NCI-H2107 treated with DMSO at 0.1 percent for 48 hours (cell line): Measurements from ENCODE around the gene APOM.

Experiments
- DNase-seq: peaks from one replicate; lab custom pipeline; 2025; ENCODE audit not compliant: unreplicated experiment; lab: John Stamatoyannopoulos, UW

The APOM gene

GRCh38 chr6:31702819-31703716, 47.4 kb downstream of the APOM start, which contains the start of gene ABHD16A:
Gene ABHD16A (minus strand): TSS chr6:31703324. CDS start chr6:31703281, 43 bp downstream.
- DNase-seq: peak; percentile 82

DNA sequence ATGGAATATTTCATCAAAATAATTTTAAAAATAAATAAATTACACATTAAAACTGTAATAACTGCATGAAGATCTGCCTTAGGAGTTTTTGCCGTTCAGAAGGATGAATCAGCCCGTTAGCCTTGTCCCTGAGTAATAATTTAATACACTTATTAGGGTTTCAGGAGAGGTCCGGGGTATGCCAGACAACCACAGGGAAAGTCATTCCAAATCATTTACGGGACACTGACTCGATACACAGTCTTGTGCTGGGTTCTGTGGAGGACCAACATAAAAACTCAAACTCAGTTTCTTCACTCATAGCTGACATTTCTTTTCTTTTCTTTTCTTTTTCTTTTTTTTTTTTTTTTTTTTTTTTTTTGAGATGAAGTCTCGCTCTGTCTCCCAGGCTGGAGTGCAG, 50.2 kb downstream of the APOM start:
- DNase-seq: no peak

DNA sequence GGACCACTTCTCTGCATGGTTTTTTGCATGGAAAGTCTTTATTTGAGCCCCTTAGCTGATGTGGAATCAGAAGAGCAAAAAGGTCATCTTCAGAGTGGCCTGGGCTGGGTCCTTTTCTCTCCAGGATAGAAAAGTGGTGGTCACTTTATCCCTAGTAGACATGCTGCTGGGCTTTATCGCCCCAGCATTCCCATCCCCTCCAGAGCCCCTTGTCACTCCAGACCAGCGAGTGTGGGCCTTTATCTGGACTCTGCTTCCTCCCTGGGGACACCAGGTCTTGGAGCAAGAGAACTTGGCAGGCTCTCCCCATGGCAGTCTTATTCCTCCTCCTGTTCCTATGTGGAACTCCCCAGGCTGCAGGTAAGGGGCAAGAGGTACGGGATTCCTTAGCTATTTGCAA, 50.9 kb downstream of the APOM start, which contains the start of gene LY6G6F:
TSS of gene LY6G6F (plus strand) at position 268 of the 400 bp plus-strand sequence. CDS start at position 309, 41 bp downstream.
- DNase-seq: no peak

DNA sequence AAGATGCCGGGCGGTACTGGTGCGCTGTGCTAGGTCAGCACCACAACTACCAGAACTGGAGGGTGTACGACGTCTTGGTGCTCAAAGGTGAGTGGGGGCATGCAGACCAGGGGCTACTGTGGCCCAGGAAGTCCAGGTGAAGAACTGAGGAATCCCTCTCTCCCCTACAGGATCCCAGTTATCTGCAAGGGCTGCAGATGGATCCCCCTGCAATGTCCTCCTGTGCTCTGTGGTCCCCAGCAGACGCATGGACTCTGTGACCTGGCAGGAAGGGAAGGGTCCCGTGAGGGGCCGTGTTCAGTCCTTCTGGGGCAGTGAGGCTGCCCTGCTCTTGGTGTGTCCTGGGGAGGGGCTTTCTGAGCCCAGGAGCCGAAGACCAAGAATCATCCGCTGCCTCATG, 52.0 kb downstream of the APOM start:
- DNase-seq: no peak
